HEK293 (cell line): ENCODE results near the gene CACNB4.

ENCODE experiments used
- SP2 ChIP-seq: fragments of 450-650 bp; formaldehyde crosslinking; IDR thresholded peaks from 2 replicates; pipeline ENCODE4 v1.5.1; 2016; ENCODE audit warnings: missing biosample characterization, missing genetic modification characterization
- ZNF26 ChIP-seq: fragments of 450-650 bp; formaldehyde crosslinking; IDR thresholded peaks from 2 replicates; pipeline ENCODE4 v1.5.1; 2016; ENCODE audit warnings: missing biosample characterization, missing genetic modification characterization
- ZNF580 ChIP-seq: fragments of 450-650 bp; formaldehyde crosslinking; IDR thresholded peaks from 2 replicates; pipeline ENCODE4 v1.5.1; 2016; ENCODE audit warnings: missing biosample characterization, missing genetic modification characterization
- ZNF707 ChIP-seq: fragments of 450-650 bp; formaldehyde crosslinking; IDR thresholded peaks from 2 replicates; pipeline ENCODE4 v1.5.1; 2016; ENCODE audit warnings: missing biosample characterization, missing genetic modification characterization
- TF ChIP-seq, protein P1 (sequence below): fragments of 450-650 bp; formaldehyde crosslinking; IDR thresholded peaks from 2 replicates; pipeline ENCODE4 v1.5.1; 2016; ENCODE audit warnings: missing biosample characterization, missing genetic modification characterization

- TF ChIP-seq, protein P1, sequence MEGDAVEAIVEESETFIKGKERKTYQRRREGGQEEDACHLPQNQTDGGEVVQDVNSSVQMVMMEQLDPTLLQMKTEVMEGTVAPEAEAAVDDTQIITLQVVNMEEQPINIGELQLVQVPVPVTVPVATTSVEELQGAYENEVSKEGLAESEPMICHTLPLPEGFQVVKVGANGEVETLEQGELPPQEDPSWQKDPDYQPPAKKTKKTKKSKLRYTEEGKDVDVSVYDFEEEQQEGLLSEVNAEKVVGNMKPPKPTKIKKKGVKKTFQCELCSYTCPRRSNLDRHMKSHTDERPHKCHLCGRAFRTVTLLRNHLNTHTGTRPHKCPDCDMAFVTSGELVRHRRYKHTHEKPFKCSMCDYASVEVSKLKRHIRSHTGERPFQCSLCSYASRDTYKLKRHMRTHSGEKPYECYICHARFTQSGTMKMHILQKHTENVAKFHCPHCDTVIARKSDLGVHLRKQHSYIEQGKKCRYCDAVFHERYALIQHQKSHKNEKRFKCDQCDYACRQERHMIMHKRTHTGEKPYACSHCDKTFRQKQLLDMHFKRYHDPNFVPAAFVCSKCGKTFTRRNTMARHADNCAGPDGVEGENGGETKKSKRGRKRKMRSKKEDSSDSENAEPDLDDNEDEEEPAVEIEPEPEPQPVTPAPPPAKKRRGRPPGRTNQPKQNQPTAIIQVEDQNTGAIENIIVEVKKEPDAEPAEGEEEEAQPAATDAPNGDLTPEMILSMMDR (tag by site-specific recombination) = no peak
- TF ChIP-seq ZNF26 (tag by site-specific recombination) (no peak), ZNF580 (tag by site-specific recombination) (no peak), ZNF707 (no peak), SP2 (no peak)
Measured at GRCh38 chr2:151943461-151943860, 155.4 kb downstream of the CACNB4 start.
